CD4-positive, alpha-beta T cell (primary cell): ENCODE data around the gene ZMYM2. TPM values are rescaled to one million over a fixed set of nuclear protein-coding genes. Genes with fewer than 3 reads are reported as not detected.

ENCODE experiments used
- ATAC-seq: fragments of 200-7000 bp; cut with Tn5 transposase; one replicate; pipeline ENCODE4 v1.10.0; 2022; ENCODE audit warnings: mild to moderate bottlenecking; ENCODE audit not compliant: poor library complexity
- CTCF ChIA-PET: fragments of 350-600 bp; sonication (Branson Sonifier 250); formaldehyde crosslinking; loops from one replicate; lab custom pipeline; 2021; ENCODE audit warnings: antibody characterized with exemption, inconsistent platforms; lab: Charles Lee
- POLR2A ChIA-PET: fragments of 350-600 bp; sonication (Branson Sonifier 250); formaldehyde crosslinking; loops from one replicate; lab custom pipeline; 2021; ENCODE audit warnings: antibody characterized with exemption, inconsistent platforms; lab: Charles Lee
- DNase-seq, 14 experiments: peaks; one replicate each; pipeline ENCODE4 v3.0.0-alpha.2; 2013 to 2020; ENCODE audit warnings: mixed read lengths in 2 of 14
- H3K27ac ChIP-seq, 2 donors: one replicate each; pipeline versions ENCODE4 v1.5.1 to v1.7.0; 2013; ENCODE audit warnings: low read length in 2 of 2, low read depth in 1 of 2, mild to moderate bottlenecking in 1 of 2
- H3K27me3 ChIP-seq, 2 experiments: 1 replicate in 1 of 2; 2 replicates in 1 of 2; pipeline versions ENCODE4 v1.6.1 to v1.7.0; 2013; ENCODE audit warnings: low read length in 2 of 2, control low read depth in 1 of 2, mild to moderate bottlenecking in 1 of 2, moderate library complexity in 1 of 2; ENCODE audit not compliant: insufficient read depth in 2 of 2, control insufficient read depth in 1 of 2
- H3K36me3 ChIP-seq: one replicate; pipeline ENCODE4 v1.6.1; 2013; ENCODE audit warnings: low read length, control low read depth; ENCODE audit not compliant: insufficient read depth
- H3K4me1 ChIP-seq: one replicate; pipeline ENCODE4 v1.6.1; 2013; ENCODE audit warnings: low read length, control low read depth; ENCODE audit not compliant: insufficient read depth
- H3K4me3 ChIP-seq: one replicate; pipeline ENCODE4 v1.5.1; 2013; ENCODE audit warnings: mild to moderate bottlenecking, low read length, moderate library complexity
- H3K9me3 ChIP-seq, 2 experiments: 1 replicate in 1 of 2; 2 replicates in 1 of 2; pipeline versions ENCODE4 v1.6.1 to v1.7.0; 2013; ENCODE audit warnings: low read length in 2 of 2, mild to moderate bottlenecking in 2 of 2, control low read depth in 1 of 2, moderate library complexity in 1 of 2; ENCODE audit not compliant: control insufficient read depth in 1 of 2, insufficient read depth in 1 of 2
- H3K27ac Mint-ChIP-seq: one replicate; pipeline ENCODE4 v1.8.0; 2020; ENCODE audit warnings: mixed read lengths
- H3K27me3 Mint-ChIP-seq: one replicate; pipeline ENCODE4 v1.8.0; 2021; ENCODE audit warnings: mixed read lengths
- H3K36me3 Mint-ChIP-seq: one replicate; pipeline ENCODE4 v1.8.0; 2021; ENCODE audit warnings: low read depth, mixed read lengths
- H3K4me1 Mint-ChIP-seq: one replicate; pipeline ENCODE4 v1.8.0; 2021; ENCODE audit warnings: low read depth, mixed read lengths
- H3K4me3 Mint-ChIP-seq: one replicate; pipeline ENCODE4 v1.8.0; 2020; ENCODE audit warnings: mild to moderate bottlenecking, mixed read lengths
- H3K9me3 Mint-ChIP-seq: one replicate; pipeline ENCODE4 v1.8.0; 2020; ENCODE audit warnings: mixed read lengths
- intact Hi-C, 2 experiments: fragments of 100-400 bp; cut with DNase I in 1 of 2; cut with micrococcal nuclease in 1 of 2; formaldehyde crosslinking; loops; one replicate each; pipeline versions ENCODE4 v1.15.1 to v1.9.0; 2023 to 2025; cut with DNase I, micrococcal nuclease
- total RNA-seq, 174 experiments: library from RNA in 2 of 174; stranded (reverse) in 2 of 174; gene quantifications; one replicate each; pipeline ENCODE4 v1.2.3 and lab custom pipeline; 2021 to 2026
- TF ChIP-seq, protein P1 (sequence below): fragments of 200-600 bp; IDR thresholded peaks from one replicate; pipeline ENCODE4 v1.8.0; 2022; ENCODE audit warnings: antibody characterized with exemption, mild to moderate bottlenecking

Gene ZMYM2
- total RNA-seq, 2 experiments from 2014 or later = 106 to 110 TPM

DNA sequence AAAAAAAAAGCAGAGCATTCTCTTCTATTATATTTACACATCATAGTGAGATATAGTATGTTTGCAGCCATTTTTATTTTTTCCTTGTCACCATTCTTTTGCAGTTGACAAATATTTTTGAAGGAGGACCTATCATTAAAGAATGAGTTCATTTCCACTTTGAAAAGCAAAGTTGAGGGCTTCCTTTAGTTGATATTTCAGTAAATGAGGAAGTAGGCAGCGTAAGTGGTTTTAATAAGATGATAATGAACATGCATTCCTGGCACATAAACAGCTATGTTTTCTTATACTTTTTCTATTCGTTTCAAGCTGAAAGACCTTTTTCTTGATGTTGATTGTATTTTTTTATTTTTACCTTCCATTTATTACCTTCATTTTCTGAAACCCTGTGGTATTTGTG lies 66.2 kb downstream of the ZMYM2 start:
- Mint-ChIP-seq H3K36me3 (peaks cover 86% of the 10 kb centered on the region), H3K4me1 (peaks cover 16% of the 10 kb centered on the region), H3K27me3 (no peaks in the 10 kb centered on the region), H3K4me3 (no peak overlapping the region), H3K9me3 (no peaks in the 10 kb centered on the region), H3K27ac (no peak overlapping the region)
- intact Hi-C loops = no loop called here
- Histone ChIP-seq H3K27me3 (no peaks in the 10 kb centered on the region), H3K27ac (no peak overlapping the region), H3K4me3 (no peak overlapping the region), H3K4me1 (no peaks in the 10 kb centered on the region), H3K36me3 (peaks cover 52% of the 10 kb centered on the region), H3K9me3 (peaks cover 0 to 4% of the 10 kb centered on the region in 2 experiments)
- no peak for DNase-seq
- CTCF ChIA-PET = no interaction called here
- ATAC-seq = no peak
- TF ChIP-seq, protein P1, sequence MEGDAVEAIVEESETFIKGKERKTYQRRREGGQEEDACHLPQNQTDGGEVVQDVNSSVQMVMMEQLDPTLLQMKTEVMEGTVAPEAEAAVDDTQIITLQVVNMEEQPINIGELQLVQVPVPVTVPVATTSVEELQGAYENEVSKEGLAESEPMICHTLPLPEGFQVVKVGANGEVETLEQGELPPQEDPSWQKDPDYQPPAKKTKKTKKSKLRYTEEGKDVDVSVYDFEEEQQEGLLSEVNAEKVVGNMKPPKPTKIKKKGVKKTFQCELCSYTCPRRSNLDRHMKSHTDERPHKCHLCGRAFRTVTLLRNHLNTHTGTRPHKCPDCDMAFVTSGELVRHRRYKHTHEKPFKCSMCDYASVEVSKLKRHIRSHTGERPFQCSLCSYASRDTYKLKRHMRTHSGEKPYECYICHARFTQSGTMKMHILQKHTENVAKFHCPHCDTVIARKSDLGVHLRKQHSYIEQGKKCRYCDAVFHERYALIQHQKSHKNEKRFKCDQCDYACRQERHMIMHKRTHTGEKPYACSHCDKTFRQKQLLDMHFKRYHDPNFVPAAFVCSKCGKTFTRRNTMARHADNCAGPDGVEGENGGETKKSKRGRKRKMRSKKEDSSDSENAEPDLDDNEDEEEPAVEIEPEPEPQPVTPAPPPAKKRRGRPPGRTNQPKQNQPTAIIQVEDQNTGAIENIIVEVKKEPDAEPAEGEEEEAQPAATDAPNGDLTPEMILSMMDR = no peak
- POLR2A ChIA-PET = no interaction called here

DNA sequence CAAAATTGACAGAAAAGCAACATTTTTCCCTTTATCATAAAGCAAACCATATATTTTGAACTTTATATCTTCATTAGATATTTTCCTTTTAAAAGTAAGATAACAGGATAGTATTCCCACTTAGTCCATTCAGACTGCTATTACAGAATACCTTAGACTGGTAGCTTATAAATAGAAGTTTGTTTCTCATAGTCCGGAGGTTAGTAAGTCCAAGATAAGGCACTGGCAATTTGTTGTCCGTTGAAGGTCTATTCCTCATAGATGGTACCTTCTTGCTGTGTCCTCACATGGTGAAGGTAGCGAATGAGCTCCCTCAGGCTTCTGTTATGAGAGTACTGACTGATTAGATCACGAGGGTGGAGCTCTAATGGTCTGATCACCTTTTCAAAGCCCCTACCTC lies 70.4 kb downstream of the ZMYM2 start:
- no peak for DNase-seq
- ChIA-PET CTCF (no interaction called here), POLR2A (no interaction called here)
- no peak overlapping the region for H3K27ac ChIP-seq
- H3K27ac Mint-ChIP-seq = no peak overlapping the region
- no peaks in the 10 kb centered on the region for H3K27me3 ChIP-seq
- no peak overlapping the region for H3K4me3 Mint-ChIP-seq
- H3K9me3 ChIP-seq = no peaks in the 10 kb centered on the region
- no peaks in the 10 kb centered on the region for H3K27me3 Mint-ChIP-seq
- intact Hi-C loops = no loop called here
- no peak overlapping the region for H3K4me3 ChIP-seq
- peaks cover 57% of the 10 kb centered on the region for H3K36me3 ChIP-seq
- peaks cover 14% of the 10 kb centered on the region for H3K4me1 Mint-ChIP-seq
- H3K36me3 Mint-ChIP-seq = peaks cover 81% of the 10 kb centered on the region
- no peaks in the 10 kb centered on the region for H3K4me1 ChIP-seq
- no peaks in the 10 kb centered on the region for H3K9me3 Mint-ChIP-seq
- ATAC-seq = no peak
- TF ChIP-seq, protein P1 = no peak

DNA sequence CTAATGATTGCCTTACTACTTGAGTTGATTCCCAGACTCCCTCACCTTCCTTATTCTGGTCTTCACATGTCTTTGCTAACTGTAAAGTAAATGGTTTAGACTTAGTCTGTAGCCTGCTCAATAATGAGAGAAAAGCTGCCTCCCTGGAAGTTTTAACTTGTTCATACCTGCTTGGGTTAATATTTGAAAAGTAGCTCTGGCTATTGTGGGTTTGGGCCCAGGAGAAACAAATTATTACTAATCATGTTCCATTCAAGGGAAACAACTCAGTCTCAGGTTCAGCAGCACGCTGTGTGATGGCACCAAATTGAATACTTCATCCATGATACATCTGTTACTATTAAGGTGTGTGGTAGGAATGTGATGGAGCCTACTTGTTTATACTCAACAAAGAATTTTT lies 75.0 kb downstream of the ZMYM2 start:
- Mint-ChIP-seq H3K27me3 (no peaks in the 10 kb centered on the region), H3K27ac (no peak overlapping the region), H3K36me3 (peaks cover 89% of the 10 kb centered on the region), H3K9me3 (peaks cover 2% of the 10 kb centered on the region), H3K4me3 (no peak overlapping the region), H3K4me1 (peaks cover 29% of the 10 kb centered on the region)
- Histone ChIP-seq H3K27ac (no peak overlapping the region), H3K9me3 (no peaks in the 10 kb centered on the region), H3K27me3 (no peaks in the 10 kb centered on the region), H3K36me3 (peaks cover 73% of the 10 kb centered on the region), H3K4me3 (no peak overlapping the region), H3K4me1 (no peaks in the 10 kb centered on the region)
- POLR2A ChIA-PET = interaction anchor here (1.5 kb wide), 1 partner anchor 42 kb away, joined by 3 read pairs; no protein-coding TSS in a partner anchor
- TF ChIP-seq, protein P1 = no peak
- DNase-seq (no peak), ATAC-seq (no peak)
- CTCF ChIA-PET = interaction anchor here (0.6 kb wide), 1 partner anchor 48 kb away, joined by 3 read pairs; no protein-coding TSS in a partner anchor
- intact Hi-C loops = no loop called here
